Fibroblast of skin of right quadriceps (primary cell): ENCODE measurements around the gene FCHSD2.

Source experiments
- DNase-seq: peaks from one replicate; pipeline ENCODE4 v3.0.0-alpha.2; 2013

The FCHSD2 gene

DNA sequence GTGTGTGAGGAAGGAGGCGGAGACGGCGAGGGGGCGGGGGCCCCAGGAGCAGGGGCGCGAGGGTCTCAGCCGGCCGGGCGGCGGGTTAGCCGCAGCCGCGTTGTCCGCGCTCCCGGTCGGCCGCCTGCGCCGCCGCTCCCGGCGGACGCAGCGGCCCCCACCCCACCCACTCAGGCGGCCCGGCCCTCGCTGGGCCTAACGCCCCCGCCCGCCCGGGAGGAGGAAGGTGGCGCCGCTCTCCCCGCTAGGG is at the start of gene FCHSD2:
Gene FCHSD2 (minus strand): TSS at position 191 of the 250 bp plus-strand sequence. CDS start 441 bp downstream, outside the sequence.
- DNase-seq, result no peak

- no peak for DNase-seq
Observed at GRCh38 chr11:73191151-73191550, 49.0 kb upstream of the FCHSD2 start.

DNA sequence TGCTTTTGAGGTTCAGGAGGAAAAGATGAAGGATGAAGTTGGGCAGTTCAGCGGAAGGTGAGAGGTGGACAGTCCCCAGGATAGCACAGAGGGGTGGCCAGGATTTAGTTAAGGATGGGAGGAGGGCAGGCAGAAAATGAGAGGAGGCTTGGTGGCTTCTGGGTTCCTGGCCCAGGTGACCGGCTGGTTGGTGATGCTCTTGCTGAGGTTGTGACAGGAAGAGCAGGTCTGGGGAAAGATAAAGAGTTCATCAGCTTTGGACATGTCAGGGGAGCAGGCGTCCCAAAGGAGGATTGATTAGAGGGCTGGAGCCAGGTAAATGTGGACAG is 48.4 kb upstream of the FCHSD2 start:
- no peak for DNase-seq

DNA sequence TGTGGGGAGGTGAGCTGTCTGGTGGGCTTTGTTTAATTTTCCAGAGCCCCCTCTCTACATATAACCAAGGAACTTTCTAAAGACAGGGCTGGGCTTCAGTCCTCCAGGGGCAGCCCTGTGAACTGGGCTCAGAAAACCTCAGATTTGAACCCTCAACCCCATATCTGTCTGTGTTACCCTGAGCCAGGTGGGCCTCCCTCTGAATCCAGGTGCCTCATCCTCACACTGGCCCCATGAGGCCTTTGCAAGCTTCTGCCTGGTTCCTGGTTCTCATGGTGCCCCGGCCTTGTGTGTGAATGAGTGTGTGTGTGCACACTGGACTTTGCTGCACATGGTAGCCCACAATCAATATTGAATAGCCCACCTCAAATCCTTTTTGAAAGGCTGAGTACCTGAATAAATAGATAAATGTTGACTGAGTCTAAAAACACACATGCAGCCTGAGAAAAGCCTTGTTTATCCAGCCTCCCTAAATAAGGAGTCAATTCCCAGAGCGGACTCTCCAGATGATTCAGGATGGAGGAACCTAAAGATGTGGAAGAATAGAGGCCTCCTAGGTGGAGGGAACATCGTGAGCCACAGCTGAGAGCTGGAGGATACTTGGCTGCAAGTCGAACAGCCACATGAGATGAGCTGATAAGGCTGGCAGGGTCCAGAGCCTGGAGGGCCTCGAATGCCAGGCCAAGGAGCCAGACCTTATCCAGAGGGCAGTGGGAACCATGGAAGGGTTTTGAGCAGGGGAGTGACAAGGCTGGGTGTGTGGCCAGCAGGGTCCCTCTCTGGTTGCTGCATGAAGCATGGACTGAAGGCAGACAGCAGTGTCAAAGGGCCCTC is 47.8 kb upstream of the FCHSD2 start:
- DNase-seq, result no peak

DNA sequence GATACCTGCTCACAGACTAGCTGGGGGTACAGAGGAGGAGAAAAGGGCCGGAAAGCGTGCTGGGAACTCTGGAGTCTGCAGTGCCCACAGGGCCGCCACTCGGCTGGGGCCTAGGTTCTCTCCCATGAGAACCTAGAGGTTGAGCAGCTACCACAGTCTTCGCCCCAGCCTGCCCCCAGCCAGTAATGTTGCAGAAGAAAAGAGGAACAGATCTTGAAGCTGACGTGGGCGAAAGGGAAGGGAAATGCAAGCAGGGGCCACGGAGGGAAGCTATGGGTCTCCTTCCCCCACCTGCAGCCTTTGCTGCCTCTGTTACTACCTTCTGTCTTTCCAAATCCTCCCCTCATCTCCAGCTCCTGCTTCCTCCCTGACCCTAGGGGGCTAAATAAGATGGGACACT is 47.2 kb upstream of the FCHSD2 start:
- DNase-seq, result no peak

DNA sequence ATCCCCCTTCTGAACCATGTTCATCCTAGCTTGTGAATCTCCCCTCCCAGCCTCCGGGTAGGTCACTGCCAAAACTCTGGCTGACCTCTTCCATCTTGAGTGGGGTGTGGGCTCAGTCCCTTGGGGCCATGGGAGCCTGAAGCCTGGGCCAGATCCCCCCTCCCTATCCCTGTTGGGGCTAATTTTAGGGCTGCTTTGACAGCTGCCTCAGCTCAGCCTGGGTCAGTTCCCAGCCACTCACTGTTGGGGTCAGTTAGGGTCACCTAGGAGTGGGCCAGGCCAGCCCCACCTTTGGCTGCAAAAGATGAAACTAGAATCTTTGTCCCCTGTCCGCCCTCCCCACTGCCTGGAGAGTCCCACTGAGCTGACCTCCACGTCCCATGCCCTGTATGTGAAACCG is 46.2 kb upstream of the FCHSD2 start:
- DNase-seq, result no peak

DNA sequence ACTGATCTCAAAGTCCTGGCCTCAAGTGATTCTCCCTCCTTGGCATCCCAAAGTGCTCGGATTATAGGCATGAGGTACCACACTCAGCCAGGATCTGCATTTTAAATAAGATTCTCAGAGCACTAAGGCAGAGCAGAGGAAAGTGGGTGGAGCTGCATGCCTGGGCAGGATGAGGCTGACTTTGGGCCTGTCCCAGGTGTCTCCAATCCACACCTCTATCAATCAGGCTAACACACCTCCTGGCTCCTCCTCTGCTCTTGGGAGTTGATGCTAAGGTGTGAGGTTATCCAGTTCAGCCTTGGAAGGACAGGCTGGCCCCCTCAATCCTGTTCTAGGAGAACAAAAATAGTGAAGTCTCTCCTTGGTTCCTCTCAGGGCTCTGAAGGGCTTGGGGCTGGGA is 45.7 kb upstream of the FCHSD2 start:
- DNase-seq, result no peak

DNA sequence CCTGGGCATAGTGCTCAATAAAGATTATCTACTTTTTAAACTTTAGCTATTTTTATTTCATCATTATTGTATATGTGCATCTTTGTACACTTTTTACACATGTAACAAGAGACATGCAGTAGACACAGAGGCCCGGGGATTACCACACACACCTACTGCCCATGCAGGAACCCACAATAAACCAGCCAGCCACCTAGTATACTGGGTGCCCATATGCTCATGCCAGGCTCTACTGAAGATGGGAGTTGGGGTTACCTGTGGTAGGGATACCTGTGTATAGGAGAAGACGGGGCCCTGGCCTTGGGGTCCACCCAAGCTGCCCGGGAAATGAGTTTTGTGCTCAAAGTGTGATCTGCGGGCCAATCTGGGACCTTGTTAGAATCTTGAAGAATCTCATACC is 44.8 kb upstream of the FCHSD2 start:
- no peak for DNase-seq

GRCh38 chr11:73186294-73186850 is 44.3 kb upstream of the FCHSD2 start:
- no peak for DNase-seq

- DNase-seq, result peak; percentile 23
Observed at GRCh38 chr11:73185680-73186293, 43.7 kb upstream of the FCHSD2 start.

GRCh38 chr11:73184953-73185671 is 43.0 kb upstream of the FCHSD2 start:
- DNase-seq, result peak; percentile 40

- DNase-seq, result no peak
Observed at GRCh38 chr11:73182824-73183321, 40.8 kb upstream of the FCHSD2 start.

- no peak for DNase-seq
Observed at GRCh38 chr11:73178681-73179080, 36.6 kb upstream of the FCHSD2 start.

- peak; percentile 80 for DNase-seq
Observed at GRCh38 chr11:73177778-73178539, 35.8 kb upstream of the FCHSD2 start.

- DNase-seq, result no peak
Observed at GRCh38 chr11:73177380-73177777, 35.3 kb upstream of the FCHSD2 start.

GRCh38 chr11:73176874-73177155 is 34.7 kb upstream of the FCHSD2 start:
- no peak for DNase-seq

DNA sequence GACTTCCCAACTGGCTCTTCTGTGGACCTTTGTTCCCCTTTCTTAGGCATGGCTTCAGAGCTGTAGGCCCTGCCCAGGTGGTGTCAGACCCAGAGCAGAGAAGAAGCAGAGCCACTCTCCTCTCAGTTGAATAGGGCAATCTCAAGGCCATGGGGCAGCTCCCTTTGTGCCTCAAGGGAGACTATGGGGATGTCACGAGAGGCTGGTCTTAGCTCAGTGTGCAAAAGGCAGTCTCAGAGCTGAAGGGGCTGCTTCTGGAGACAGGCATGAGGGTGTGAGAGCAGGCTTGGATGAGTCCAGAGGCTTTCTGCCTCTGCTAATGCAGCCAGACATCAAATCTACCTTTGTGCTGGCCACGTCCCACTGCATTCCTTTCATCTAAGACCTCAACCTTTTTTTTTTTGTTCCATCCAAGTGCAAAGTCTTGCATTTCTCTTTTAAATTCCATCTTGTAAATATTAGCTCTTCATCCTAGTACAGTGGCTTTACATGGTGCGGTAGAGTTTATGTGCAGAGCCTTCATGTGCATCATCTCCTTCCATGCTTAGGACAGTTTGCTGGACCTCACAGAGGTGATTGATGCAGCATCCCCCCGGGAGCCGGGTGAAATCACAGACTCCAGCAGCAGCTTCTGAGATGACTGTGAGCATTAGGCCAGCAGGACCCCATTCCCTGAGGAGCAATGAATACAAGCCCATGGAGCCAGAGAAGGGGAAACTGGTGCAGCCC is 34.2 kb upstream of the FCHSD2 start:
- no peak for DNase-seq

- DNase-seq, result no peak
Observed at GRCh38 chr11:73175551-73176144, 33.5 kb upstream of the FCHSD2 start.

DNA sequence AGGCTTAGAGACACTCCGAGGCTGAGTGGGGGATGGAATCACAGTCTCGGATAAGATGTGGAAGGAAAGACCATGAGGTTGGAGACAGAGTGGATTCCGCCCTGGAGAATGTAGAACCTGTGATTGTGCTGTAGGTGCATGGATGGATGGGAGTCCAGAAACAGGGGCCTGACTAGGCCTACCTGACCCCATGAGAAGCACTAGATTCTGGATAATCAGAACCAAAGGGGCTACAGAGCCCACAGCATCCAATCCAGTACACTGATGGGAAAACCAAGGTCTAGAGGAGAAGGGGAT is 32.3 kb upstream of the FCHSD2 start:
- DNase-seq, result no peak

DNA sequence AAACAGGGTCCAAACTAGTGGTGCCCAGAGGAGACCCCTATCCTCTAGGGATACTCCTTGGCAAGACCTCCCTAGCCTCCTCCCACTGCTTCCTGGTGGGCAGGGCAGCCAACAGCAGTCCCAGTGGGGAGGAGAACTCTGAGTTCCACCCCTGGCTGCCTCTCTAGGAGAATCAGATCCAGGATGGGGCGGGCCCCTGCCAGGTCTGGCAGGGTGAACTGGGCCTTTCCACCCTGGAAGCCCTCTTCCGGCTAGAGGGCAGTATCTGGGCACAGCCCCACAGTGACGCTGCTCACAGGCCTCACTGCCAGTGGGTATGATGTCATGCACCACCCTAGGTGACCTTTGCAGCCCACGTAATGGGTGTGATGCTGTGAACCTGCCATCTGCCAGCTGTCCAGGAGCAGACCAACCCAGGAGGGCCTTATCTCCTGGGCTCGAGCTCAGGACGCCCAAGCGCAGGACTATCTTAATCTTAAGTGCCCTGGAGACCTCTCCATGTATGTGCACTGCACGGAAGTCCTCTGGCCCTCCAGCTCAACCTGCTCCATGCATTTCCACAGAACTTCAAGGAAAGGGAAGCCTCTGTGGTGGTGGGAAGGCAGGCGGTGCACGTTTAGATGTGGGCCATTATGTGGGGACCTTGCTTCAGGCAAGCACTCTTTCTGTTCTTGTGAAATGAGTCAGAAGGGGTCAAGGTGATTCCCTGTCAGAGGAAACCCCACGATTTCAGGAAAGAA is 31.8 kb upstream of the FCHSD2 start:
- DNase-seq, result no peak

DNA sequence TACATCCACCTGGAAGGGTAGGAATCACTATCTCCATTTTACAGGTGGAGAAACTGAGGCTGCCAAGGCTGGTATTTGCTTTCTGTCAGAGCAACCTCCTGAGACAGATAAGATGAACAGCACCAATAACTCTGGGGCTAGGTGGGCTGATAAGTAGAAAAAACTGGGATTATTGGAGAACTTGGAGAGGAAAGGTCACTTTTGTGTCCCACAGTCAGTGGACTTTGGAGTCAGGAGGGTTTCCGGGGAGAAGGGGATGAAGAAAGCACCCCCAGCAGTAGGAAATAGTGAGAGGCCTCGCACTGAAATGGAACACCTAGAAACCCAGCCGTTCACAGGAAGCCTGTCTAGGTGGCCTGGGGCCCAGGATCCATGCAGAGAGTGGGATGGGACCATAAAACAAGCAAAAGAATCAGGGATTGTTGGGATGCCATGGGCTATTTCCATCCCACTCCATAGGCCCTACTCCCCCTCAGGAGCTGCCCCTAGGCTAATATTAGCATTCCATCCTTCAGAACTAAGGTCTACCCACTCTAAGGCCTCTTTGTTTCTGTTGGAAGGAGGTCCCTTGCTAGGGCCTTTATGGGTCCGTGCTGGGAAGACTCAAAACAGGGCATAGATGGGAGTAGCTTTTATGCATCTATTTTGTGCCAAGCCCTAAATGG is 31.0 kb upstream of the FCHSD2 start:
- DNase-seq, result no peak
